T-cell (primary cell): Measurements from ENCODE around the gene FSTL4. TPM values are rescaled to one million over a fixed set of nuclear protein-coding genes. Genes with fewer than 3 reads are reported as not detected.

Experiments used
- ATAC-seq, 4 experiments: fragments of 200-7000 bp in 3 of 4; fragments of 150-1000 bp in 1 of 4; cut with Tn5 transposase; replicated peaks in 1 of 4; 1 replicate in 3 of 4; 2 replicates in 1 of 4; pipeline ENCODE4 v1.10.0; 2021; ENCODE audit warnings: moderate library complexity in 3 of 4, mild to moderate bottlenecking in 2 of 4, moderate number of reproducible peaks in 1 of 4
- CTCF ChIA-PET, 2 donors: fragments of 300-600 bp; sonication (Branson Sonifier 250); formaldehyde crosslinking; loops; one replicate each; lab custom pipeline; 2022; ENCODE audit warnings: antibody characterized with exemption in 2 of 2; lab: Charles Lee
- POLR2A ChIA-PET, 2 donors: fragments of 300-600 bp; sonication (Branson Sonifier 250); formaldehyde crosslinking; loops; one replicate each; lab custom pipeline; 2022; ENCODE audit warnings: antibody characterized with exemption in 2 of 2; lab: Charles Lee
- DNase-seq, 35 experiments: peaks; one replicate each; pipeline versions ENCODE4 v3.0.0 to v3.0.0-alpha.2; 2013 to 2023
- H3K27ac ChIP-seq: one replicate; pipeline ENCODE4 v1.5.1; 2013; ENCODE audit warnings: low read length
- H3K27me3 ChIP-seq, 2 experiments: replicated peaks in 1 of 2; 1 replicate in 1 of 2; 2 replicates in 1 of 2; pipeline versions ENCODE4 v1.6.1 to v1.7.0; 2013; ENCODE audit warnings: low read length in 1 of 2, mixed read lengths in 1 of 2; ENCODE audit not compliant: control insufficient read depth in 2 of 2, insufficient read depth in 2 of 2; ENCODE audit errors: extremely low read depth in 1 of 2
- H3K36me3 ChIP-seq, 2 donors: 1 replicate in 1 of 2; 2 replicates in 1 of 2; pipeline versions ENCODE4 v1.6.1 to v1.7.0; 2013; ENCODE audit warnings: low read length in 1 of 2; ENCODE audit not compliant: control insufficient read depth in 2 of 2, insufficient read depth in 1 of 2; ENCODE audit errors: extremely low read depth in 1 of 2
- H3K4me1 ChIP-seq, 2 experiments: 1 replicate in 1 of 2; 2 replicates in 1 of 2; pipeline versions ENCODE4 v1.6.1 to v1.7.0; 2013; ENCODE audit warnings: low read length in 2 of 2, mixed read lengths in 1 of 2; ENCODE audit not compliant: insufficient read depth in 2 of 2, control insufficient read depth in 1 of 2; ENCODE audit errors: extremely low read depth in 1 of 2
- H3K4me3 ChIP-seq, 2 donors: 1 replicate in 1 of 2; 2 replicates in 1 of 2; pipeline versions ENCODE4 v1.5.1 to v1.7.0; 2013; ENCODE audit warnings: mild to moderate bottlenecking in 2 of 2, low read length in 1 of 2, moderate library complexity in 1 of 2; ENCODE audit not compliant: control insufficient read depth in 1 of 2; ENCODE audit errors: extremely low read depth in 1 of 2
- H3K9me3 ChIP-seq: 2 replicates; pipeline ENCODE4 v1.7.0; 2013
- H3K27ac Mint-ChIP-seq, 2 donors: one replicate each; pipeline ENCODE4 v1.8.0; 2020 to 2021; ENCODE audit warnings: mild to moderate bottlenecking in 2 of 2, mixed read lengths in 2 of 2
- H3K27me3 Mint-ChIP-seq, 2 donors: one replicate each; pipeline ENCODE4 v1.8.0; 2021 to 2022; ENCODE audit warnings: mixed read lengths in 2 of 2
- H3K36me3 Mint-ChIP-seq: one replicate; pipeline ENCODE4 v1.8.0; 2021; ENCODE audit warnings: mixed read lengths
- H3K4me1 Mint-ChIP-seq, 3 donors: one replicate each; pipeline ENCODE4 v1.8.0; 2020 to 2022; ENCODE audit warnings: mixed read lengths in 3 of 3, mild to moderate bottlenecking in 1 of 3
- H3K4me3 Mint-ChIP-seq, 3 donors: one replicate each; pipeline ENCODE4 v1.8.0; 2020 to 2022; ENCODE audit warnings: mild to moderate bottlenecking in 3 of 3, mixed read lengths in 3 of 3, moderate library complexity in 3 of 3
- H3K9me3 Mint-ChIP-seq, 3 donors: one replicate each; pipeline ENCODE4 v1.8.0; 2020 to 2022; ENCODE audit warnings: mixed read lengths in 3 of 3
- WGBS: methylation state at CpG from one replicate; pipeline ENCODE4 v1.1.5; 2013; ENCODE audit warnings: missing lambda C conversion rate; ENCODE audit not compliant: insufficient coverage; 5-methylcytosine and 5-hydroxymethylcytosine counted together
- total RNA-seq, 35 experiments: library from RNA in 6 of 35; stranded (reverse) in 6 of 35; fragments of 120-200 nt in 1 of 35; gene quantifications; one replicate each; pipeline versions ENCODE4 v1.2.1 to v1.2.4 and lab custom pipeline; 2013 to 2026

FSTL4 gene
- total RNA-seq, 5 donors from 2014 or later (not counting 1 experiment from before 2014, with no cell fraction given), result 1.6 TPM; not detected in 3

GRCh38 chr5:133607451-133607850 is 4.9 kb downstream of the FSTL4 start:
- Histone ChIP-seq H3K27me3 (peaks cover 19 to 21% of the 10 kb centered on the region in 2 experiments), H3K27ac (no peak overlapping the region), H3K36me3 (no peaks in the 10 kb centered on the region), H3K4me1 (peaks cover 0 to 14% of the 10 kb centered on the region in 2 experiments), H3K9me3 (no peaks in the 10 kb centered on the region), H3K4me3 (no peak overlapping the region)
- peaks cover 7 to 12% (median 10%) of the 10 kb centered on the region in 3 donors for H3K4me1 Mint-ChIP-seq
- H3K27me3 Mint-ChIP-seq, result peaks cover 25 to 41% of the 10 kb centered on the region in 2 donors
- no peaks in the 10 kb centered on the region for H3K36me3 Mint-ChIP-seq
- no peak overlapping the region for H3K4me3 Mint-ChIP-seq
- DNase-seq, result no peak
- POLR2A ChIA-PET, result no interaction called here
- CTCF ChIA-PET, result interaction anchor here in 1 of 2 donors (0.6 kb wide), 1 partner anchor 14 kb away, joined by 4 read pairs; no protein-coding TSS in a partner anchor
- no peak overlapping the region for H3K27ac Mint-ChIP-seq
- 40% methylated on average over 1 of the region's 6 CpGs for WGBS
- no peaks in the 10 kb centered on the region for H3K9me3 Mint-ChIP-seq
- no peak for ATAC-seq

GRCh38 chr5:133606835-133607234 is 5.5 kb downstream of the FSTL4 start:
- H3K4me1 ChIP-seq, result peaks cover 0 to 12% of the 10 kb centered on the region in 2 experiments
- Mint-ChIP-seq H3K9me3 (no peaks in the 10 kb centered on the region), H3K27me3 (peaks cover 26 to 42% of the 10 kb centered on the region in 2 donors), H3K27ac (no peak overlapping the region), H3K4me3 (no peak overlapping the region), H3K4me1 (peaks cover 7 to 12% (median 10%) of the 10 kb centered on the region in 3 donors), H3K36me3 (no peaks in the 10 kb centered on the region)
- H3K27me3 ChIP-seq, result peaks cover 19 to 21% of the 10 kb centered on the region in 2 experiments
- H3K27ac ChIP-seq, result no peak overlapping the region
- no peak overlapping the region for H3K4me3 ChIP-seq
- ChIA-PET POLR2A (no interaction called here), CTCF (no interaction called here)
- DNase-seq (no peak), ATAC-seq (no peak)
- H3K36me3 ChIP-seq, result no peaks in the 10 kb centered on the region
- no peaks in the 10 kb centered on the region for H3K9me3 ChIP-seq
- WGBS, result no CpG with 5 or more reads among the region's 2 CpGs

- ChIA-PET POLR2A (no interaction called here), CTCF (no interaction called here)
- Histone ChIP-seq H3K4me3 (no peak overlapping the region), H3K9me3 (no peaks in the 10 kb centered on the region), H3K27ac (no peak overlapping the region), H3K36me3 (no peaks in the 10 kb centered on the region), H3K4me1 (no peaks in the 10 kb centered on the region), H3K27me3 (peaks cover 8 to 18% of the 10 kb centered on the region in 2 experiments)
- ATAC-seq (no peak), DNase-seq (no peak)
- Mint-ChIP-seq H3K27ac (no peak overlapping the region), H3K4me3 (no peak overlapping the region), H3K27me3 (peaks cover 20 to 36% of the 10 kb centered on the region in 2 donors), H3K9me3 (no peaks in the 10 kb centered on the region), H3K36me3 (no peaks in the 10 kb centered on the region), H3K4me1 (peaks cover 0 to 1% (median 1%) of the 10 kb centered on the region in 3 donors)
These were observed 7.0 kb downstream of the FSTL4 start for GRCh38 chr5:133605323-133605722.

- DNase-seq (no peak), ATAC-seq (no peak)
- H3K9me3 Mint-ChIP-seq, result no peaks in the 10 kb centered on the region
- no peaks in the 10 kb centered on the region for H3K36me3 Mint-ChIP-seq
- POLR2A ChIA-PET, result no interaction called here
- CTCF ChIA-PET, result no interaction called here
- no CpG with 5 or more reads among the region's 6 CpGs for WGBS
- Histone ChIP-seq H3K4me3 (no peak overlapping the region), H3K36me3 (no peaks in the 10 kb centered on the region), H3K9me3 (no peaks in the 10 kb centered on the region), H3K4me1 (no peaks in the 10 kb centered on the region), H3K27me3 (peaks cover 5% of the 10 kb centered on the region in 2 experiments), H3K27ac (no peak overlapping the region)
- no peak overlapping the region for H3K4me3 Mint-ChIP-seq
- no peaks in the 10 kb centered on the region for H3K4me1 Mint-ChIP-seq
- no peak overlapping the region for H3K27ac Mint-ChIP-seq
- peaks cover 4 to 21% of the 10 kb centered on the region in 2 donors for H3K27me3 Mint-ChIP-seq
These were observed 8.6 kb downstream of the FSTL4 start for GRCh38 chr5:133603711-133604110.

DNA sequence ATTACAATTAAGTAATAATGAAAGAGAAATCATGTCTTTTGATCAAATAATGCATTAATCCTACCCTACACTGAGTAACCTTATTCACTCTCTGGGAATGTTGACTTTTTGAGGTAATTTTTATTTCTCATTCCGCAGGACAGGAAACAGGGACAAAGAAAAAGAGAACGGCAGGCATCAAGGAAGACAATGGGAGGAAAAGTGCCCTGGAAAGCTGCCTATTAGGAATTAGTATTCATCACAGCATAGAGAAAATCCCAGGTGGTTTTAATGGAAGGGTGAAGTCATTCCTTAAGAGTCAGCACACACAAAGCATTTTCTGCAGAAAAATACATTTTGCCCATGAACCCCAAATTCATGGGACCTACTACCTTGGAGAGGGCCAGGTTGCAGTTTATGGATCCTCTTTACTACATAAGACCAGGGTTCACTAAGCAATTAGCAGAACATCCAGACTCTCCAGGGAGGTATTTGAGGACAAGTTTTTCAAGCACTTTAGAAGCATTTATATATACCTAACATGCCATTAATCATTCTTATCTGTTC is 9.4 kb downstream of the FSTL4 start:
- ChIA-PET POLR2A (no interaction called here), CTCF (no interaction called here)
- WGBS, result no CpG with 5 or more reads among the region's 2 CpGs
- Histone ChIP-seq H3K27me3 (peaks cover 0 to 7% of the 10 kb centered on the region in 2 experiments), H3K36me3 (no peaks in the 10 kb centered on the region), H3K9me3 (no peaks in the 10 kb centered on the region), H3K4me1 (no peaks in the 10 kb centered on the region), H3K27ac (no peak overlapping the region), H3K4me3 (no peak overlapping the region)
- H3K27me3 Mint-ChIP-seq, result peaks cover 4 to 18% of the 10 kb centered on the region in 2 donors
- DNase-seq (no peak), ATAC-seq (no peak)
- no peaks in the 10 kb centered on the region for H3K4me1 Mint-ChIP-seq
- H3K27ac Mint-ChIP-seq, result no peak overlapping the region
- no peak overlapping the region for H3K4me3 Mint-ChIP-seq
- H3K36me3 Mint-ChIP-seq, result no peaks in the 10 kb centered on the region
- H3K9me3 Mint-ChIP-seq, result no peaks in the 10 kb centered on the region

GRCh38 chr5:133599600-133599999 is 12.7 kb downstream of the FSTL4 start:
- H3K27ac Mint-ChIP-seq, result no peak overlapping the region
- H3K4me3 Mint-ChIP-seq, result no peak overlapping the region
- ChIA-PET CTCF (no interaction called here), POLR2A (no interaction called here)
- WGBS, result 71% methylated on average over 3 of the region's 6 CpGs
- no peak overlapping the region for H3K27ac ChIP-seq
- H3K9me3 ChIP-seq, result no peaks in the 10 kb centered on the region
- DNase-seq, result no peak
- no peaks in the 10 kb centered on the region for H3K9me3 Mint-ChIP-seq
- no peaks in the 10 kb centered on the region for H3K4me1 Mint-ChIP-seq
- H3K4me3 ChIP-seq, result no peak overlapping the region
- H3K36me3 Mint-ChIP-seq, result no peaks in the 10 kb centered on the region
- H3K27me3 ChIP-seq, result peaks cover 0 to 21% of the 10 kb centered on the region in 2 experiments
- H3K27me3 Mint-ChIP-seq, result peaks cover 9 to 12% of the 10 kb centered on the region in 2 donors
- H3K4me1 ChIP-seq, result no peaks in the 10 kb centered on the region
- ATAC-seq, result no peak
- no peaks in the 10 kb centered on the region for H3K36me3 ChIP-seq
